ENCODE results near the gene NMB.
"Not testable (repeated sequence)": the region's sequence is repeated elsewhere in the genome, so short reads cannot be mapped to it uniquely, and the experiment has no call there.

The NMB gene

DNA sequence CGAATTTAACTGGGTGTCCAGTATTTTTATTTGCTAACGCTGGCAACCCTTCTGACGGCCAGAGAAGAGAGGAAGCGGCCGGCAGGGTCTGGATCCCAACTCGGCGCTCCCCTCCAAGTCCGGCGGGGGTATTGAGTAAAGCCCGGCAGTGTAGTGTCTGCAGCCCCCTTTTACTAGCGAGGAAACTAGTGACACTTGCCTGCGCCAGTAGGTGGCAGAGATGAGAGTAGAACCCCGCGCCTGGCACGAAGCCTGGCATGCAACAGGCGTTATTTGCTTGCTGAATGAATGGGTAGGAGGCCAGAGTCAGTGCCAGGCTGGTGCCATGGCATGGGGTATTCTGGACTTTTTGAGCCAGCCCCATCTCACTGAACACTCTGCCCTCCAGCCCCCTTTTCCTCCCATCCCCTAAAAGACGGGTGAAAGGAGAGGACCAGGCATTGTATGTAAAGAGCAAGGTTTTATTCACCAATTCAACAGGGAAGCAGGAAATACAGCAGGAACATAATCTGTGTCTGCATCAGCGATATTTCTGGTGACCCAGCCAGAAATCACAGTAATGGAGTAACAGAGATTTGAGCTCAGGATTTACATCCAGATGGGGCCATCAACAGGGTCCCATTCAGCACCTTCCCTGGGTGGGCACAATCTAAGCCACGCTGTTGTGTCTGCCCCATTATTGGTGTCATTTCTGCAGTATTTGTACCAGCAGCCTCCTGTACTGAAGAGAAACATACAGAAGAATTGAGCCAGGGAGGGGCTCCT is 3.1 kb downstream of the NMB start:
- peak; percentile 44 for DNase-seq

DNA sequence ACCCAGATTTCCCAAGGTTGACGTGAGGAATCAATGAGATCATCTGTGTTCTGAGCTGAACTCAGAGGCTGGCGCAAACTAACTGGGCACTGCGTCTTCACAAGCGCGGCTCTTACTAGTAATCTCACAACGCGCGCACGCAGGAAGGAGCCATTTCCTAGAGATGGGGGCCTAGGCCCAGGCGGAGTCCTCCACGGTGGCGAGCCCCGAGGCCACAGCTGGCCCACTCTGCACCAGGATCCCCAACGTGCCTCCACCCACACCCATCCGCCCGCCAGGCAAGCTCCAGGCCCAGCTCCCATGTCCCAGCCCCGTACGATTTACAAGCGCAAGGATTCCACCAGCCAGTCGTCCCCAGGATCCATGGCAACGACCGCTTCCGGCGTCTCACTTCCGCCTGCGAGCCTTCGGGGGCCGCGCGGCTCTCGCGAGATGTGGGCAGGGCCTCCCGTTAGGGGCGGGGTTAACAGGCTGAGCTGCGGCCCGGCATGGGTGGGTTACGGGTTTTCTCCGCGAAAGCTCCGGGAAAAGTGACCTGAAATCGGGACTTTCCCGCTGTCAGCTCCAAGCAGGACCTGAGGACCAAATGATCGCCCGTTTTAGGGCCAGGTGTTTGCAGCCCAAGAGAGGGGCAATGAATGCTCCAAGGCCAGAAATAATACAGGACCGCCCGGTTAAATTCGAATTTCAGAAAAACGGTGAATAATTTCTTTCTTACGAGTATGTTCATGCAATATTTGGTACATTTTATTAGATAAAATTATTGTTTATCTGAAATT is 3.9 kb downstream of the NMB start, which contains the start of gene WDR73:
Gene WDR73 (minus strand): TSS at position 374 of the 779 bp plus-strand sequence. CDS start 9 bp downstream, at position 365.
- DNase-seq: peak; percentile 63

DNA sequence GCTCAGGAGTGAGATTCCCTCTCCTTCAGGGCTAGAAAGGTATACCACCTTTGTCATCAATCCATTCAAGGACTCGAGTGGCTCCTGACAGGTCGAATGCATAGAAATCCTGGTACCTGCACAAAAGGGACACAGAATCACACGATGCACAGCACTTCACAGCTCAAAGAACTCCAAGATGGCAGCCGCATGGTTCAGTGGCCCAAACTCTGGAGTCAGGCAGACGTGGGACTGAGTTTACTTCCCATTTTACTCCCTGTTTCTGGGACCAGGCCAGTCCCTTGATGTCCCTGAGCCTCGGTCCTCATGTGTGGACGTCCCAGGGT is 4.5 kb downstream of the NMB start:
- no peak for DNase-seq

DNA sequence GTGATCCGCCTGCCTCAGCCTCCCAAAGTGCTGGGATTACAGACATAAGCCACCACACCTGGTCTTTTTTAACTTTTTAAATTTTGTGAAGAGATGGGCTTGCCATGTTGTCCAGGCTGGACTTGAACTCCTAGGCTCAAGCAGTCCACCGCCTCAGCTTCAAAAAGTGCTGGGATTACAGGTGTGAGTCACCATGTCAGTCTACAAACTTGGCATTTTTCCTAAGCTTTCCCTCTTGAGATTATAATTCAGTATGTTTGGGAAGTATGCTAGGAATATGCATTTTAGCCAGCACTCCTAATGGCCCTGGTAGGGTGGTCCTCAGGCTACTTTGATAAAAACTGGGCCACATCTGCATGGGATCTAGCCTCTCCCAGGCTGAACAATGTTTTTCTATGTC is 8.3 kb downstream of the NMB start:
- no peak for DNase-seq

DNA sequence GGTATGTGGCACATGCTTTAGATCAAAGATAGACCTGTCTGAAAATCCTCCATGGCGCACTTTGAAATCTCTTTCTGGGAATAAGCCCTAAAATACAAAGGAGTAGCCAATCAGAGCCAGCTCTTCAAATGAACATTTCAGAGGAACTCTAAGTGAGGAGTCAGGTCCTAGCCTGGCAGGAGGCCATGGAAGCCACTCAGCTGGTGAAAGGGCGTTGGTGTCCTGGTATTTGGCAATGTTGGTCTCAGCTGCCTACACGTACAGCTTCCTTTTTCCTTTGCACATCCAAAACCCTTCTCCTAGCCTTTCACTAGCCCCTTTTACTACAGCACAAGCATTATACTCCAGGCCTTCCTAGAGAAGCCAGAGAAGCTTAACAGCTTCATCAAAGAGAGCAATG is 9.5 kb downstream of the NMB start:
- no peak for DNase-seq

DNA sequence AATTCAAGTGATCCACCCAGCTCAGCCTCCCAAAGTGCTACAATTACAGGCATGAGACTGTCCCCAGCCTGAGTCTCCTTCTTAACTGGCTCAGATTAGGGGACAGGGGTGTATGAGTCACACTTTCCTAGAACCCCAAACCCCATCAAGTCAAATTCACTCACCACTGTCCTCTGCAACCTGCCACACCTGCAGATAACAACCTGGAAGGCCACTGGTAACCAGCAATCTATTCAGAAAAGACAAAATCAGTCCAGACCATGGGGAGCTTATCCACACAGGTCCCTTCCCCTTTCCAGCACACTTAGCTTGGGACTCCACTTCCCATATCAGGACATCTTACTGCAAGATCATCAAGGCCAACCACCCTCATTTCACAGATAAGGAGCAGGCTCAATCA is 10.3 kb downstream of the NMB start:
- no peak for DNase-seq

DNA sequence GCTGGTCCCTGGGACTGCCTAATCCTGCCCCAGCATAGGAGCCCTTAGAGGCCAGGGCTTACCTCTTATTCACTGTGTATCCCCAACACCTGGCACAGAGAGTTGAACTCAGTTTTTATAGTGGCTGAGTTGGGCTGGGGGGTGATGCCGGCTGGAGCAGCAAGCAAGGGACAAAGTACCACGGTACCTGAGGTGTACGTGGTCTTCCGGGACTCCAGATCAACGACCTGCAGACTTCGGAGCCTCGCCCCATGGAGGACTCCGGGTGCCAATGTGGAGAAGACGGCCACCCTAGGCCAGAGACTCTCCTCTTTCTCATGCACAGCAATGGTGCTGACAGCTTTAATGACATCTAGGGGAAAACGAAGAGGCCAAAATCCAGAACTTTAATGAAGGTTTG is 12.0 kb downstream of the NMB start:
- no peak for DNase-seq

DNA sequence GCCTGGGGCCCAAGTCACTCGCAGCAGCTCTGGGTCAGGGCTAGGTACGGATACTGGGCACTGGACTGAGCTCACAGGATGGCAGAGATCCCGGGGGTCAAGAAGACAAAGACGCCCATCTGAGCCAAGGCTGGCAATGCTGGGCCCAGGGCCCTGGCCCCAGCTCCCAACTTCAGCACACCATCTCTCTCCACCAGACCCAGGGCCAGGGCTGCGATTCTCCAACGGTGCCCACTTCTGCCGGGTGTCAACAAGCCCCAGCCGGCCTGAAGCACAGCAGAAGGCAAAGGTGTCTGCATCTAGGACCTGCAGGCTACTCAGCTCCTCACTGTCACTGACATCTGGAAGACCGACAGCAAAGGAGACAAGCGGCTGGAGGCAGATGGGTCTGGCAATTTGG is 12.5 kb downstream of the NMB start:
- DNase-seq: no peak

DNA sequence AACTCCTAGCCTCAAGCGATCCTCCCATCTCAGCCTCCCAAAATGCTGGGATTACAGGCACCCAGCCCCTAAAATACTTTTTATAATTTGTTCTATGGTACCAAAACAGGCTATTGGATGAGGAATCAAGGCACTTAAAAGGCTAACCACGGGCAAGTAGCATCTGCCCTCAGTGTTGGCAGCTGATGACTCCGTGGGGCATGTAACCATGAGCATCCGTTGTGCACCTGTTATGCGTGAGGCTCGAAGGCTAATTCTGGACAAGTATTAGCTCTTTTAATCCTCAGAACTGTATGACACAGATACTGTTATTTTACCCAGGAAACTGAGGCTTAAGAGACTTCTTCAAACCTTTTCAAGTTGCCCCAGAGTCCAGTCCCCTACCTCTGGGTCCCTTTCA is 14.2 kb downstream of the NMB start:
- DNase-seq: no peak

DNA sequence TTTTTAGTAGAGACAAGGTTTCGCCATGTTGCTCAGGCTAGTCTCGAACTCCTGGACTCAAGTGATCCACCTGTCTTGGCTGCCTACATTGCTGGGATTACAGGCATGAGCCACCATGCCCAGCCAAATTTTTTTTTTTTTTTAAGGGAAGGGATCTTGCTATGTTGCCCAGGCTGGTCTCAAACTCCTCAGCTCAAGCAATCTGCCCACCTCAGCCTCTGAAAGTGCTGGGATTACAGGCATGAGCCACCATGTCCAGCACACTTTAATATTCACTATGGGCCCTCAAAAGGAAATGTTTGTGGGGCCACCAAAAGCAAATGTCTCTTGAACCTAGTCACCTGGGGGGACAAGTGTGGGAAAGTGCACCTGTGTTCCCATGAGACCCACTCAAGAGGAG is 15.4 kb downstream of the NMB start:
- not testable (repeated sequence) for DNase-seq

DNA sequence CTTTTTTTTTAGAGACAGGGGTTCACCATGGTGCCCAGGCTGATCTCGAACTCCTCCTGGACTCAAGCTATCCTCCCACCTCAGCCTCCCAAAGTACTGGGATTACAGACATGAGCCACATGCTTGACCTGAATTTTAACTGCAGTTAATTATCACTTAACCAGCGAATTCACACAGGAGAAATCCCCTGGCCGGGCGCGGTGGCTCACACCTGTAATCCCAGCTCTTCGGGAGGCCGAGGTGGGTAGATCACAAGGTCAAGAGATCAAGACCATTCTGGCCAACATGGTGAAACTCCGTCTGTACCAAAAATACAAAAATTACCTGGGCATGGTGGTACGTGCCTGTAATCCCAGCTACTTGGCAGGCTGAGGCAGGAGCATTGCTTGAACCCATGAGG is 16.1 kb downstream of the NMB start:
- DNase-seq: not testable (repeated sequence)

DNA sequence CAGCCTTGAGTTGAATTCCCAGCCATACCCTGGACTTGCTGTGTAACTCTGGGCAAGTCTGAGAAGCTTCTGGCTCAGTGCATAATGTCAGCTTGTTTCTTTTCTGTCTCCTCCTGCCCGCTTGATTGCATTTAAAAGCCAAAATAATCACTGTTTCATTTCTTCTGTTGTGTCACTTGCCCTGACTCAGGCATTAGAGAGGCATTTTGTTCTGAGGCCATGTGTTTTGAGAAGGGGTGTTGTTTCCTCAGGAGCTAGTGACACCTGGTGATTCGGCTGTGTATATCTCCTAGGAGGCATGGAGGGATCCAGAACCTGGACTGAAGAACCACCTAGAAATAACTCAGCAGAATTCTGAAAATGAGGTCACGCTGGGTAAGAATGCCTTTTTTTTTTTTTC is 19.9 kb downstream of the NMB start:
- no peak for DNase-seq

DNA sequence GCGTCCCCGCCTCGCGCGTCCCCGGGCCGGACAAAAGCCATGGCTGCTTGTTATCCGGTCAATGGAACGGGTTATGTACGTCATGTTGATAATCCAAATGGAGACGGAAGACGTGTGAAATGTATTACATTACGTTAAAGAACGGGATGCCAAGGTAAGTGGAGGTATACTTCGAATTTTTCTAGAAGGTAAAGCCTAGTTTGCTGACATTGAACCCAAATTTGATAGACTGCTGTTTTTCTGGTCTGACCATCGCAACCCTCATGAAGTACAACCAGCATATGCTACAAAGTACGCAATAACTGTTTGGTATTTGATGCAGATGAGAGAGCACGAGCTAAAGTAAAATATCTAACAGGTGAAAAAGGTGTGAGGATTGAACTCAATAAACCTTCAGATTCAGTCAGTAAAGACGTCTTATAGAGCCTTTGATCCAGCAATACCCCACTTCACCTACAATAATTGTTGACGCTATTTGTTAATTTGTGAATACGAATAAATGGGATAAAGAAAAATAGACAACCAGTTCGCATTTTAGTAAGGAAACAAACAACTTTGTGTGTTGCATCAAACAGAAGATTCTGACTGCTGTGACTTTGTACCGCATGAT is 23.7 kb downstream of the NMB start:
- no peak for DNase-seq

DNA sequence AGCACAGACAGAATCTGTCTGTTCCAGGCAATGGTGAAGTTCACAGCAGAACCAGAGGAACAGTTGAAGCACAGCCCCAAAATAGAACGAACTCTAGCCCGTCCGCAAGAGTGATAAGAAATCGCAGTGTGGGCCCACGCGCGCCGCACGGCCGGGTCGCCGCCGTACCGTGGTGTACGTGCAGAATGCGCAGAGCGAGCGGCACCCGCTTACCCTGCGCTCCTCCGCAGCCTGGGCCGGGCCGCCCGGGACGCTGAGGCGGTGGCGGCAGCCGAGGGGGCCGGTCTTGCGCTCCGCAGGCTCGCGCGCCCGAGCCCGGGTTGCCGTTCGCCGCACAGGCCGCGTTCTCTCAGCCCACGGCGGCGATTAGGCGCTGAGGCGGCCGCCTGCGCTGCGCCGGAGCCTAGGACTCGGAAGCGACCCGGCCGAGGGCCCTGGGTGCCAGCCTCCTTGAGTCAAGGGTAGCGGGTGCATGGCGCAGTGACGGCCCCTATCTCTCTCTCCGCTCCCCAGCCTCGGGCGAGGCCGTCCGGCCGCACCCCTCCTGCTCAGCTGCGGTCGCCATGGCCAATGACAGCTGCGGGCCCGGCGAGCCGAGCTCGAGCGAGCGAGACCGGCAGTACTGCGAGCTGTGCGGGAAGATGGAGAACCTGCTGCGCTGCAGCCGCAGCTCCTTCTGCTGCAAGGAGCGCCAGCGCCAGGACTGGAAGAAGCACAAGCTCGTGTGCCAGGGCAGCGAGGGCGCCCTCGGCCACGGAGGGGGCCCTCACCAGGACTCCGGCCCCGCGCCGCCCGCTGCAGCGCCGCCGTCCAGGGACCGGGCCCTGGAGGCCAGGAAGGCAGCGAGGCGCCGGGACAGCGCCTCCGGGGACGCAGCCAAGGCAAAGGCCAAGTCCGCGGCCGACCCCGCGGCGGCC is 24.4 kb downstream of the NMB start:
- DNase-seq: peak; percentile 10

DNA sequence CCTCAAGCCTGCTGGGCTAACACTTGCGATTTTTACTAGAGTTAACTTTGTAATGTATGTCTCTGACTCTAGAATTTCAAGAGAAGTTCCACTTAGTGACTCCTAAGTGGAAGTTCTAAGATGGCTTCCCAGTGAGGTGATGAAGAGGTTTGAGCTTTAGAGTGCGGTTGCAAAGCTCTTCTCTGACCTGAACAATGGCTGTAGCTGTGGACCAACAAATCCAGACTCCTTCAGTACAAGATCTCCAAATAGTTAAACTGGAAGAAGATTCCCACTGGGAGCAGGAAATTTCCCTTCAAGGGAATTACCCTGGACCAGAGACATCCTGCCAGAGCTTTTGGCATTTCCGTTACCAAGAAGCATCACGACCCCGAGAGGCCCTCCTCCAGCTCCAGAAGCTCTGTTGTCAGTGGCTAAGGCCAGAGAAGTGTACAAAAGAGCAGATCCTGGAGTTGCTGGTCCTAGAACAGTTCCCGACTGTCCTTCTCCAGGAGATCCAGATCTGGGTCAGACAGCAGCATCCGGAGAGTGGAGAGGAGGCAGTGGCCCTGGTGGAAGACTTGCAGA is 26.2 kb downstream of the NMB start:
- no peak for DNase-seq

DNA sequence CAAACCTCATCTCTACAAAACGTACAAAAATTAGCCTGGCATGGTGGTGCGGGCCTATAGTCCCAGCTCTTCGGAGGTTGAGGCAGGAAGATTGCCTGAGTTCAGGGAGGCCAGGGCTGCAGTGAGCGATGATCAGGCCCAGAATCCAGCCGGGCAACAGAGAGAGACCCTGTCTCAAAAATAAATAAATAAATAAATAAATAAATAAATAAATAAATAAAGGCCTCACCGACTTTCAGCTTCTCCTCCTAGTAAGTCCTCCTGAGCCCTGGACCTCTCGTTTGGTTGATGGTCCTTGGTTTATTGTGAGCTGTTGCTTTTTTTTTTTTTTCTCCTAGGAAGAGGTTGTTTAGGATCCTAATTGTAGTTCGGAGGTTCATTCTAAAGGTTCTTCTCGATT is 29.0 kb downstream of the NMB start:
- DNase-seq: no peak

DNA sequence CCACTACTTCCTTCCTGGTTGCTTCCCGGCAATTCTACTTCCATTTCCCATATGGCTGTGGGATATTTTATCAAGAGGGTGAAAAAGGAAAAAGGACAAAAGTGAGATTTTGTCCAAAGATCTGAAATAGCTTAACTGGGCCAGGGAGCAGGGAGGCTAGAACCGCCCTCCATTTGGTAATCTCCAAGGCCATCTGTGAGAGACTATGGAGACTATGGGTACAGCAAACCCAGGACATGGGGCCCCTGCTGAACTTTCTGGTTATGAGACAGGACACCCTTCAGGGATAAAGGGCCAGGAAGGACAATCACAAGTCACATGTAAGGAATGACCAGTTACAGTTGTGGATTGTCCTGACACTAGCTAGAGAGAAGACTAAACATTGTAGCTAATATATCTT is 32.9 kb downstream of the NMB start:
- DNase-seq: no peak

DNA sequence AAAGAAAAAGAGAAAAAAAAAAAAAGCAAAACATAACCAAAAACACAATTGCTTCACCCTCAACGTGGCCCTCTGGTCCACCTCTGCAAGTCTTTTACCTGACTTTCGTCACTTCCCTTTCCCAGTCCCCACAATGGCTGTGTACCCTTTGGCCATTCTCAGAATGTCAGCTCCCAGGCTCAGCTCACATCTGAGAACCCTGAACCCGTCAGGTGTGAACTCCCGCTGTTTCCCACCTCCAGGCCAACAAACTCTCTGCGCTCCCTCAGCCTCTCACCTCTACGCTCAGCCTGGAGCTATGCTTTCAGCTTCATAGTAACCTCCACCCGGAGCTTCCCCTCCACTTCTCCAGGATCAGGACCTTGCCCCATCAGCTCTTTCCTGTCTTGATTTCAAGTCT is 33.6 kb downstream of the NMB start:
- DNase-seq: no peak

DNA sequence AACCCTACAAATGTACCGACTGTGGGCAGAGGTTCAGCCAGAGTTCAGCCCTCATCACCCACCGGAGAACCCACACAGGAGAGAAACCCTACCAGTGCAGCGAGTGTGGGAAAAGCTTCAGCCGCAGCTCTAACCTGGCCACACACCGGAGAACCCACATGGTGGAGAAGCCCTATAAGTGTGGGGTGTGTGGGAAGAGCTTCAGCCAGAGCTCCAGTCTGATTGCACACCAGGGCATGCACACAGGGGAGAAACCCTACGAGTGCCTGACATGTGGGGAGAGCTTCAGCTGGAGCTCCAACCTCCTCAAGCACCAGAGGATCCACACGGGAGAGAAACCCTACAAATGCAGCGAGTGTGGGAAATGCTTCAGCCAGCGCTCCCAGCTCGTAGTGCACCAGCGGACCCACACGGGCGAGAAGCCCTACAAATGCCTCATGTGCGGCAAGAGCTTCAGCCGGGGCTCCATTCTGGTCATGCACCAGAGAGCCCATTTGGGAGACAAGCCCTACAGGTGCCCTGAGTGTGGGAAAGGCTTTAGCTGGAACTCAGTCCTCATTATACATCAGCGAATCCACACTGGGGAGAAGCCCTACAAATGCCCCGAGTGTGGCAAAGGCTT is 36.5 kb downstream of the NMB start:
- no peak for DNase-seq

DNA sequence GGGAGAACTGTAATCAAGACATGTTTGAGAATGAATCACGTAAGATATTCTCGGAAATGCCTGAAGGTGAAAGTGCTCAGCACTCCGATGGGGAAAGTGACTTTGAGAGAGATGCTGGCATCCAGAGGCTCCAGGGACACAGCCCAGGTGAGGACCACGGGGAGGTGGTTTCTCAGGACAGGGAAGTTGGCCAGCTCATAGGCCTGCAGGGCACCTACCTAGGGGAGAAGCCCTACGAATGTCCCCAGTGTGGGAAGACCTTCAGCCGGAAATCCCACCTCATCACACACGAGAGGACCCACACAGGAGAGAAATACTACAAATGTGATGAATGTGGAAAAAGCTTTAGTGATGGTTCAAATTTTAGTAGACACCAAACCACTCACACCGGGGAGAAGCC is 37.4 kb downstream of the NMB start:
- DNase-seq: no peak

DNA sequence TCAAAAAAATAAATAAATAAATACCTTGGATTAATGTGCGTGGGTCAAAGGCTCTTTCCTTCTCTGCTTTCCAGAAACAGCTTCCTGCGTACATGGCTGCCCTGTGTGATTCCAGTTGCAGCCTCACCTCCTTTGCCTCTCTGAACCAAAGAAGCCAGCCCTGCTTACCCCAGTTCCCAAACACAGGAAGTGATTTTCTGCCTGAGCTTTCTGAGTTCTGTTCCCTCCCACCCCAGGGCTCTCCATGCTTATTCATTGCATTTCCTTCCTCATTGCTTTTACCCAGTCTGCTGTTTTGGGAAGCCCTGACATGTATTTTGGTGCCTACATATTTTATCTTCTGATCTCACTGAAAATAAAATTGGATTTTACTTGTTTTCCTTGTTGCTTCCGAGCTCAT is 41.8 kb downstream of the NMB start:
- no peak for DNase-seq

DNA sequence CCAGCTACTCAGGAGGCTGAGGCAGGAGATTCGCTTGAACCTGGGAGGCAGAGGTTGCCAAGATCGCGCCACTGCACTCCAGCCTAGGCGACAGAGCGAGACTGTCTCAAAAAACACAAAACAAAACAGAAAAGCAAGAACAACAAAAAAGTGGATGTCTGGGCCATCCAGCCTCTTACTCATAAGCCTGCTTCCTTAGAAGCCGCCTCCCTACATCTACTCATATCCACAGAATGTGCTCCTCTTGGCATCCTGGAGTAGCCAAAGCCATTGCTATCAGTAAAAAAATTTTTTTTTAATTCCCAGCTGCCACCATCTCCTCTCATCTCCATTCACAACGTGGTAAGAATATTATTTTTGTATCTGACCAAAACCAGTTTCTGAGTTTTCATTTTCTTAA is 46.4 kb downstream of the NMB start:
- no peak for DNase-seq
